Measurements from ENCODE around the gene PAQR3. TPM values are rescaled to one million over a fixed set of nuclear protein-coding genes. Genes with fewer than 3 reads are reported as not detected.

The PAQR3 gene
- total and polyA plus RNA-seq, 12 donors = 1.1 to 14.1 (median 5.8) TPM

DNA sequence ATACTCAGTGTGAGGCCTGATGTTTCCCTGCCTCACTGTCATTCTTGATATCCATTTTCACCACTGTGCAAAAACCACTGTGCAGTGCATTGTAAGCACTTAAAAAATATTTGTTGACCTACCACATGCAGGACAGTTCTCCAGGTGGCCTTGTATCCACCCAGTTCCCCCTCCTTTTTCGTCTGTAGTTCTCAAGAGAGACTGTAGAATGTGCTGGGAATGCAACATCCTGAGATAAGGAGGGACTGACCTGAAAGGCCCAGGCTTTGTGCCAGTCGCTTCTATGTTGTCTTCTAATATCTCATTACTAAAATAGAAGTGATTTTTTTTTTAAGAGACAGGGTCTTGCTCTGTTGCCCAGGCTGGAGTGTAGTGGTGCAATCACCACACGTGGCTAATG is 21.7 kb upstream of the PAQR3 start:
- Histone ChIP-seq H3K4me3 (no peak overlapping the region), H3K4me1 (replicated peaks in 1 of 2) (no peaks in the 10 kb centered on the region), H3K27ac (no peak overlapping the region), H3K36me3 (replicated peaks in 1 of 2) (no peaks in the 10 kb centered on the region), H3K27me3 (no peaks in the 10 kb centered on the region), H3K9me3 (replicated peaks in 1 of 3) (no peaks in the 10 kb centered on the region)
- 40 to 63% (median 47%) methylated on average over 3 of the region's 3 CpGs for WGBS, 4 donors
- TF ChIP-seq, protein P1, sequence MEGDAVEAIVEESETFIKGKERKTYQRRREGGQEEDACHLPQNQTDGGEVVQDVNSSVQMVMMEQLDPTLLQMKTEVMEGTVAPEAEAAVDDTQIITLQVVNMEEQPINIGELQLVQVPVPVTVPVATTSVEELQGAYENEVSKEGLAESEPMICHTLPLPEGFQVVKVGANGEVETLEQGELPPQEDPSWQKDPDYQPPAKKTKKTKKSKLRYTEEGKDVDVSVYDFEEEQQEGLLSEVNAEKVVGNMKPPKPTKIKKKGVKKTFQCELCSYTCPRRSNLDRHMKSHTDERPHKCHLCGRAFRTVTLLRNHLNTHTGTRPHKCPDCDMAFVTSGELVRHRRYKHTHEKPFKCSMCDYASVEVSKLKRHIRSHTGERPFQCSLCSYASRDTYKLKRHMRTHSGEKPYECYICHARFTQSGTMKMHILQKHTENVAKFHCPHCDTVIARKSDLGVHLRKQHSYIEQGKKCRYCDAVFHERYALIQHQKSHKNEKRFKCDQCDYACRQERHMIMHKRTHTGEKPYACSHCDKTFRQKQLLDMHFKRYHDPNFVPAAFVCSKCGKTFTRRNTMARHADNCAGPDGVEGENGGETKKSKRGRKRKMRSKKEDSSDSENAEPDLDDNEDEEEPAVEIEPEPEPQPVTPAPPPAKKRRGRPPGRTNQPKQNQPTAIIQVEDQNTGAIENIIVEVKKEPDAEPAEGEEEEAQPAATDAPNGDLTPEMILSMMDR (IDR thresholded peaks at IDR 0.05) = no peak
- no peak for TF ChIP-seq POLR2A (IDR thresholded peaks at IDR 0.05)
- intact Hi-C loops (cut with DNase I) = no loop called here
- DNase-seq = no peak

DNA sequence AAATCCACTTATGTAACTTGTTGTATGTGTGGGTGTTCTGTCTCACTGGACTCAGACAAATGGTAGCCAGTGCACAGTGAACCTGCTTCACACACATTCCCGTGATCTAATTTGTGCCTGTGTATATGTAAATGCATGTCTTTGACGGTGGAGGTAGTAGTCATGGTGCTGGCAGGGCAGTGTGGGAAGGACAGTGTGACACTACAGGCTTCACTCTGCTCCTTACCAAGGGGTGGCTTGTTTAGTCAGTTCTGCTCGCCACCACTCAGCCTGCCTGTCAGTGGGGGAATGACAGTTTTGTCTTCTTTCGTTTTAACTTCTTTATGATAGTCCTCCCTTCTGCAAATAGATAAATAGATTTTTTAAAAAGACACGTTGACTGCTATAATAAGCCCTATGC is 17.7 kb upstream of the PAQR3 start:
- no peak for DNase-seq
- Histone ChIP-seq H3K4me3 (no peak overlapping the region), H3K4me1 (replicated peaks in 1 of 2) (no peaks in the 10 kb centered on the region), H3K9me3 (replicated peaks in 1 of 3) (no peaks in the 10 kb centered on the region), H3K27ac (no peak overlapping the region), H3K27me3 (no peaks in the 10 kb centered on the region), H3K36me3 (replicated peaks in 1 of 2) (no peaks in the 10 kb centered on the region)
- 54 to 65% (median 61%) methylated on average over 5 of the region's 5 CpGs for WGBS, 4 donors
- intact Hi-C loops (cut with DNase I) = loop anchor here in 1 of 2 donors (10.0 kb wide), 1 partner anchor 1258 kb away; no protein-coding TSS in a partner anchor
- TF ChIP-seq POLR2A (IDR thresholded peaks at IDR 0.05) = no peak
- TF ChIP-seq, protein P1 (IDR thresholded peaks at IDR 0.05) = no peak

DNA sequence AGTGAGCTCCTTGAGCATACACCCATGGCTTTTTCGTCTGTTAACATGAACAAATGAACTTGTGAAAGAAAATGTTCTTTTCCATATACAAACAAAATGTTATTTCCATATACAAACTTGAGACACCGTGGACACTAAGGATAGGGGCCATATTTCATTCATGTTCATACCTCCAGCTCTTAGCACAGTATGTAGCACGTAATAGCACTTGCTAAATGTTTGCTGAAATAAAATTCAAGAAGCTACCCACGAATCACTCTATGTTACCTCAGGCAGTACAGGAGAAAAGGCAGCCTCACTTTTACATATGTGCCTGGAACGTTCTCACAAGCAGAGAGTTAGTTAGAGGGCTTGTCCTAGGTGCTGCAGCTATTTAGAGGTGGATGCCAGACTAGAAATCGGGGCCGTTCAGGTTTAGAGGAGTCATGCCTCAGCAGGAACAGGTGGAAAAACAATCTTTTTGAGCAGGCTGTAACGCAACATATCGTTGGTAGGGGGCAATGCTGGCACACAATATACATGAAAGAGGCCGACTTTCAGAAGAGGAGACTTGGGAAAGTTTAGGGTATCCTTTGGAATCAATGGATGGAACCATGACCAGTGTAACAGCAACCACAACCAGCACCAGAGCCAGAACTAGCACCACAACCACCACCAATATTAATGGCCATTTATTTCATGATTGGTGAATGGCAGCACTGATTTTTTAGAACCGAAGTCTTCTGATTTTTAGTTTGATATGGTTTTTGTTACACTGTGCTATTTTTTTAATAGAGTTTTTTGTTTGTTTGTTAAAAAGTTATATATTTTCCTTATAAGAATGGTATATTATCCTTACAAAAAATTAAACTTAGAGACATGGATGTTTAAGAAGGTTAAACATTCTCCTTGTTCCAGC is 14.8 kb upstream of the PAQR3 start:
- intact Hi-C loops (cut with DNase I) = loop anchor here in 1 of 2 donors (10.0 kb wide), 1 partner anchor 1261 kb away; no protein-coding TSS in a partner anchor
- no peaks in the 10 kb centered on the region for H3K36me3 ChIP-seq (replicated peaks in 1 of 2)
- WGBS, 4 donors = 34 to 45% (median 38%) methylated on average over 11 of the region's 11 CpGs
- no peak for TF ChIP-seq POLR2A (IDR thresholded peaks at IDR 0.05)
- TF ChIP-seq, protein P1 (IDR thresholded peaks at IDR 0.05) = peak in 3 of 6 experiments; percentile 8 to 33 (median 32)
- no peaks in the 10 kb centered on the region for H3K4me1 ChIP-seq (replicated peaks in 1 of 2)
- no peak overlapping the region for H3K4me3 ChIP-seq
- DNase-seq = no peak
- H3K9me3 ChIP-seq (replicated peaks in 1 of 3) = no peaks in the 10 kb centered on the region
- no peak overlapping the region for H3K27ac ChIP-seq
- no peaks in the 10 kb centered on the region for H3K27me3 ChIP-seq

DNA sequence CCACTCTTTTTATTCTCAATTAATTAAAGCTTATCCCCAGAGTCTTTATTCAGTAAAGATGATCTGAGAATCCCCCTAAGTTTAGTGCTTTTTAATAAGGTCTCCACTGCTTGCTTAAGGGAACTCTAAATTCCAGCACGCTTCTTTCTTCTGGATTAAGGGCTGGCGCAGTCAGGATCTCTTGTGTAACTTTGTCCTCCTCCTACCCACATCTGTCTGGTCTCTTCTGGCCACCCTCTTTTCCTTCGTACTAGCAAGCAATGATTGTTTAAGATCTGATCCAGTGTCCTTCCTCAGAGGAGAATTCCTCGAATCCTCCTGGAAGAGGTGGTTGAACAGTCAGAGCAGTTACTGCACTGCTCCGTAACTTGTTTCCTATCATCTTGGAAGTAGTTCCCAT is 14.0 kb upstream of the PAQR3 start:
- no peak overlapping the region for H3K4me3 ChIP-seq
- H3K36me3 ChIP-seq (replicated peaks in 1 of 2) = no peaks in the 10 kb centered on the region
- 78 to 87% (median 83%) methylated on average over 5 of the region's 5 CpGs for WGBS, 4 donors
- intact Hi-C loops (cut with DNase I) = loop anchor here in 1 of 2 donors (10.0 kb wide), 1 partner anchor 1262 kb away; no protein-coding TSS in a partner anchor
- no peaks in the 10 kb centered on the region for H3K9me3 ChIP-seq (replicated peaks in 1 of 3)
- H3K27me3 ChIP-seq = no peaks in the 10 kb centered on the region
- no peaks in the 10 kb centered on the region for H3K4me1 ChIP-seq (replicated peaks in 1 of 2)
- TF ChIP-seq, protein P1 (IDR thresholded peaks at IDR 0.05) = no peak
- TF ChIP-seq POLR2A (IDR thresholded peaks at IDR 0.05) = no peak
- no peak overlapping the region for H3K27ac ChIP-seq
- no peak for DNase-seq
